Measurements from ENCODE around the gene SHISA7.

DNA sequence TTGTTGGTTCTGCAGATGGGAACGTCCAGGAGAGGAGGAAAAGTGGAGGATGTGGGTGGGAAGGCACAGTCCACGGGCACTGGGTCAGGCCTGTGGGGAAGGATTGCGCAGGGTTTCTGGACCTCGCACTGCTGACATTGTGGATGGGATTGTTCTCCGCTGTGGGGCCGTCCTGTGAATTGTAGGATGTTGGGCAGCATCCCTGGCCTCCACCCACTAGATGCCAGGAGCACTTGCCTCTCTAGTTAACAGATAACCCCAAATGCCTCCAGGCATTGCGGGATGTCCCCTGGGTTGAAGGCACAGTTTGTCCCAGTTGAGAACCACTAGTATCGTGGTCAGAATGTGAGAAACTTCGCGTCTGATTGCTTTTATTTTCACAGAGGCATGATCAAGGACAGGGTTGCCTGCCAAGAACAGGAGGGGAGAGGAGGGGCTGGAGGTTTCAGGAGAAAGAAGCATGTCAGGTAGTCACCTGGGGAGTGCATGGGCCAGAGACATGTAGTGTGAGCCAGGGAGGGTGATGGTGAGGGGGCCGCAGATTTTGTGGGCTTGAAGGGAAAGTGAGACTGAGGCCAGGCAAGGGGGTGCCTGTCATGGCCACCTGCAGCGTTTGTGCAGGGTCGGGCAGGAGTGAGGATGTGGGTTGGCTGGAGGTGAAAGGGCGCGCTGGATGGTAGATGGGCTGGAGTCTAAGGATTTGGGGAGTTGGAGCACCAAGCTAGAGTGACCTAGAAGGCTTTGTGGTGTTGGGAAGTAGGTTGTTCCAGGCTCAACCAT, 36.5 kb upstream of the SHISA7 start:
- TF ChIP-seq EGR1 (IDR thresholded peaks at IDR 0.05; ENCODE audit: low read depth in 2 of 2) (no peak), TAF1 (conservative IDR thresholded peaks at IDR 0.05) (no peak), YY1 (IDR thresholded peaks at IDR 0.05) (no peak), SP1 (IDR thresholded peaks at IDR 0.05) (peak; percentile 13), RAD21 (IDR thresholded peaks at IDR 0.05) (no peak), GABPA (IDR thresholded peaks at IDR 0.05 in 1 of 2, conservative IDR thresholded peaks at IDR 0.05 in 1 of 2) (no peak), JUND (IDR thresholded peaks at IDR 0.05) (no peak), FOXA1 (IDR thresholded peaks at IDR 0.05) (no peak), RXRA (IDR thresholded peaks at IDR 0.05) (no peak), FOXA2 (IDR thresholded peaks at IDR 0.05) (no peak)
- TF ChIP-seq, protein P1, sequence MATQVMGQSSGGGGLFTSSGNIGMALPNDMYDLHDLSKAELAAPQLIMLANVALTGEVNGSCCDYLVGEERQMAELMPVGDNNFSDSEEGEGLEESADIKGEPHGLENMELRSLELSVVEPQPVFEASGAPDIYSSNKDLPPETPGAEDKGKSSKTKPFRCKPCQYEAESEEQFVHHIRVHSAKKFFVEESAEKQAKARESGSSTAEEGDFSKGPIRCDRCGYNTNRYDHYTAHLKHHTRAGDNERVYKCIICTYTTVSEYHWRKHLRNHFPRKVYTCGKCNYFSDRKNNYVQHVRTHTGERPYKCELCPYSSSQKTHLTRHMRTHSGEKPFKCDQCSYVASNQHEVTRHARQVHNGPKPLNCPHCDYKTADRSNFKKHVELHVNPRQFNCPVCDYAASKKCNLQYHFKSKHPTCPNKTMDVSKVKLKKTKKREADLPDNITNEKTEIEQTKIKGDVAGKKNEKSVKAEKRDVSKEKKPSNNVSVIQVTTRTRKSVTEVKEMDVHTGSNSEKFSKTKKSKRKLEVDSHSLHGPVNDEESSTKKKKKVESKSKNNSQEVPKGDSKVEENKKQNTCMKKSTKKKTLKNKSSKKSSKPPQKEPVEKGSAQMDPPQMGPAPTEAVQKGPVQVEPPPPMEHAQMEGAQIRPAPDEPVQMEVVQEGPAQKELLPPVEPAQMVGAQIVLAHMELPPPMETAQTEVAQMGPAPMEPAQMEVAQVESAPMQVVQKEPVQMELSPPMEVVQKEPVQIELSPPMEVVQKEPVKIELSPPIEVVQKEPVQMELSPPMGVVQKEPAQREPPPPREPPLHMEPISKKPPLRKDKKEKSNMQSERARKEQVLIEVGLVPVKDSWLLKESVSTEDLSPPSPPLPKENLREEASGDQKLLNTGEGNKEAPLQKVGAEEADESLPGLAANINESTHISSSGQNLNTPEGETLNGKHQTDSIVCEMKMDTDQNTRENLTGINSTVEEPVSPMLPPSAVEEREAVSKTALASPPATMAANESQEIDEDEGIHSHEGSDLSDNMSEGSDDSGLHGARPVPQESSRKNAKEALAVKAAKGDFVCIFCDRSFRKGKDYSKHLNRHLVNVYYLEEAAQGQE (IDR thresholded peaks at IDR 0.05), result no peak
- TF ChIP-seq, protein P2, sequence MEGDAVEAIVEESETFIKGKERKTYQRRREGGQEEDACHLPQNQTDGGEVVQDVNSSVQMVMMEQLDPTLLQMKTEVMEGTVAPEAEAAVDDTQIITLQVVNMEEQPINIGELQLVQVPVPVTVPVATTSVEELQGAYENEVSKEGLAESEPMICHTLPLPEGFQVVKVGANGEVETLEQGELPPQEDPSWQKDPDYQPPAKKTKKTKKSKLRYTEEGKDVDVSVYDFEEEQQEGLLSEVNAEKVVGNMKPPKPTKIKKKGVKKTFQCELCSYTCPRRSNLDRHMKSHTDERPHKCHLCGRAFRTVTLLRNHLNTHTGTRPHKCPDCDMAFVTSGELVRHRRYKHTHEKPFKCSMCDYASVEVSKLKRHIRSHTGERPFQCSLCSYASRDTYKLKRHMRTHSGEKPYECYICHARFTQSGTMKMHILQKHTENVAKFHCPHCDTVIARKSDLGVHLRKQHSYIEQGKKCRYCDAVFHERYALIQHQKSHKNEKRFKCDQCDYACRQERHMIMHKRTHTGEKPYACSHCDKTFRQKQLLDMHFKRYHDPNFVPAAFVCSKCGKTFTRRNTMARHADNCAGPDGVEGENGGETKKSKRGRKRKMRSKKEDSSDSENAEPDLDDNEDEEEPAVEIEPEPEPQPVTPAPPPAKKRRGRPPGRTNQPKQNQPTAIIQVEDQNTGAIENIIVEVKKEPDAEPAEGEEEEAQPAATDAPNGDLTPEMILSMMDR (IDR thresholded peaks at IDR 0.05; ENCODE audit: low read depth, low read length, missing input control), result no peak
- TF ChIP-seq, protein P3, sequence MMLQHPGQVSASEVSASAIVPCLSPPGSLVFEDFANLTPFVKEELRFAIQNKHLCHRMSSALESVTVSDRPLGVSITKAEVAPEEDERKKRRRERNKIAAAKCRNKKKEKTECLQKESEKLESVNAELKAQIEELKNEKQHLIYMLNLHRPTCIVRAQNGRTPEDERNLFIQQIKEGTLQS (IDR thresholded peaks at IDR 0.05), result no peak
- TF ChIP-seq, protein P4, sequence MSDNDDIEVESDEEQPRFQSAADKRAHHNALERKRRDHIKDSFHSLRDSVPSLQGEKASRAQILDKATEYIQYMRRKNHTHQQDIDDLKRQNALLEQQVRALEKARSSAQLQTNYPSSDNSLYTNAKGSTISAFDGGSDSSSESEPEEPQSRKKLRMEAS (IDR thresholded peaks at IDR 0.05), result no peak
